NT2/D1 (cell line): ENCODE results near the gene TTC29.

Experiments
- SUZ12 ChIP-seq: IDR thresholded peaks from 2 replicates; pipeline ENCODE4 v1.6.1; 2011; ENCODE audit not compliant: insufficient read length, insufficient read depth; ENCODE audit errors: extremely low read depth
- YY1 ChIP-seq: IDR thresholded peaks from 2 replicates; pipeline ENCODE4 v1.6.1; 2011; ENCODE audit not compliant: insufficient read length, insufficient read depth

GRCh38 chr4:146793727-146794126 is 151.9 kb downstream of the TTC29 start:
- no peak for TF ChIP-seq YY1
- TF ChIP-seq SUZ12: no peak
